ENCODE measurements around the gene SDSL.

GRCh38 chr12:113457710-113458109, 35.5 kb downstream of the SDSL start:
- TF ChIP-seq CTCF (conservative IDR thresholded peaks at IDR 0.05 in 1 of 2, IDR thresholded peaks at IDR 0.05 in 1 of 2; ENCODE audit: extremely low read depth in 1 of 2, insufficient read depth in 1 of 2, low read depth in 1 of 2, low read length in 2 of 2) (no peak), EZH2 (IDR thresholded peaks at IDR 0.05; ENCODE audit: borderline replicate concordance, low read length) (no peak)
